OCI-LY7 (cell line): ENCODE measurements around the gene JAK3. TPM values are rescaled to one million over a fixed set of nuclear protein-coding genes. Genes with fewer than 3 reads are reported as not detected.

Experiments used
- BruUV-seq: library from RNA; stranded (reverse); fragments of 400-500 nt; replicated peaks from 2 replicates; lab custom pipeline; 2021; lab: Mats Ljungman, UMichigan
- CTCF ChIA-PET: fragments of 300-600 bp; sonication (Branson Sonifier 250); formaldehyde crosslinking; loops from one replicate; lab custom pipeline; 2022; ENCODE audit warnings: antibody characterized with exemption; ENCODE audit not compliant: unreplicated experiment; lab: Charles Lee
- POLR2A ChIA-PET: fragments of 300-600 bp; sonication (Branson Sonifier 250); formaldehyde crosslinking; loops from one replicate; lab custom pipeline; 2022; ENCODE audit warnings: antibody characterized with exemption; lab: Charles Lee
- DNase-seq: peaks from one replicate; pipeline ENCODE4 v3.0.0-alpha.2; 2015; ENCODE audit warnings: low spot score
- H2AFZ ChIP-seq: fragments of 200-600 bp; sonication (generic), shearing (Covaris generic); 2 replicates; pipeline ENCODE4 v1.6.1; 2014; ENCODE audit warnings: mild to moderate bottlenecking, antibody characterized with exemption, low read length, moderate library complexity
- H3K27ac ChIP-seq: fragments of 200-600 bp; sonication (generic); 2 replicates; pipeline ENCODE4 v1.5.1; 2014; ENCODE audit warnings: mixed run types, low read depth, mild to moderate bottlenecking, moderate library complexity, low read length, inconsistent platforms; ENCODE audit not compliant: poor library complexity, severe bottlenecking
- H3K36me3 ChIP-seq: fragments of 200-600 bp; sonication (generic); 2 replicates; pipeline ENCODE4 v1.6.1; 2014; ENCODE audit warnings: mild to moderate bottlenecking, antibody characterized with exemption, low read length, moderate library complexity, mixed read lengths; ENCODE audit not compliant: insufficient read depth
- H3K4me1 ChIP-seq: fragments of 200-600 bp; sonication (generic); 2 replicates; pipeline ENCODE4 v1.5.1; 2014; ENCODE audit warnings: mild to moderate bottlenecking, low read length; ENCODE audit not compliant: insufficient read depth, poor library complexity, severe bottlenecking
- H3K4me2 ChIP-seq: fragments of 200-600 bp; sonication (generic); 2 replicates; pipeline ENCODE4 v1.6.1; 2014; ENCODE audit warnings: mild to moderate bottlenecking, low read length
- H3K4me3 ChIP-seq: fragments of 200-600 bp; sonication (generic); 2 replicates; pipeline ENCODE4 v1.5.1; 2014; ENCODE audit warnings: mild to moderate bottlenecking, low read depth, low read length; ENCODE audit not compliant: poor library complexity, severe bottlenecking
- H3K79me2 ChIP-seq: fragments of 200-600 bp; sonication (generic); 2 replicates; pipeline ENCODE4 v1.6.1; 2016; ENCODE audit warnings: low read depth, mild to moderate bottlenecking, low read length, moderate library complexity, mixed read lengths; ENCODE audit not compliant: insufficient read depth
- H3K9me2 ChIP-seq: fragments of 200-600 bp; sonication (generic); 2 replicates; pipeline ENCODE4 v1.6.1; 2016; ENCODE audit warnings: mild to moderate bottlenecking, low read length, mixed read lengths; ENCODE audit not compliant: insufficient read depth
- H3K9me3 ChIP-seq: fragments of 200-600 bp; sonication (generic); 2 replicates; pipeline ENCODE4 v1.6.1; 2014; ENCODE audit warnings: mild to moderate bottlenecking, mixed run types, low read length, mixed read lengths
- H4K20me1 ChIP-seq: fragments of 200-600 bp; sonication (generic); 2 replicates; pipeline ENCODE4 v1.6.1; 2014; ENCODE audit warnings: mild to moderate bottlenecking, antibody characterized with exemption, low read length, moderate library complexity, mixed read lengths; ENCODE audit not compliant: insufficient read depth
- CTCF ChIP-seq: fragments of 200-600 bp; sonication (generic); conservative IDR thresholded peaks from 2 replicates; pipeline ENCODE4 v1.5.1; 2014; ENCODE audit warnings: mild to moderate bottlenecking, antibody characterized with exemption, low read length, moderate library complexity, mixed read lengths
- EZH2phosphoT487 ChIP-seq: fragments of 200-600 bp; sonication (generic); IDR thresholded peaks from 2 replicates; pipeline ENCODE4 v1.6.1; 2018; ENCODE audit warnings: low read depth, borderline replicate concordance, mild to moderate bottlenecking, mixed run types, antibody characterized with exemption, low read length, moderate library complexity, mixed read lengths
- intact Hi-C: fragments of 100-400 bp; cut with micrococcal nuclease; formaldehyde crosslinking; loops from one replicate; pipeline ENCODE4 v1.10.0; 2022; ENCODE audit not compliant: unreplicated experiment
- total RNA-seq, 2 experiments: library from RNA; depleted of rRNA in 1 of 2; stranded (reverse); fragments of >200 nt in 1 of 2; shearing (Covaris generic) in 1 of 2; gene quantifications; 2 replicates each; pipeline ENCODE4 v1.2.3, GENCODE V29; 2014 to 2022

The JAK3 gene
- total RNA-seq, 2 experiments from 2014 or later, result 14.0 to 25.3 TPM

DNA sequence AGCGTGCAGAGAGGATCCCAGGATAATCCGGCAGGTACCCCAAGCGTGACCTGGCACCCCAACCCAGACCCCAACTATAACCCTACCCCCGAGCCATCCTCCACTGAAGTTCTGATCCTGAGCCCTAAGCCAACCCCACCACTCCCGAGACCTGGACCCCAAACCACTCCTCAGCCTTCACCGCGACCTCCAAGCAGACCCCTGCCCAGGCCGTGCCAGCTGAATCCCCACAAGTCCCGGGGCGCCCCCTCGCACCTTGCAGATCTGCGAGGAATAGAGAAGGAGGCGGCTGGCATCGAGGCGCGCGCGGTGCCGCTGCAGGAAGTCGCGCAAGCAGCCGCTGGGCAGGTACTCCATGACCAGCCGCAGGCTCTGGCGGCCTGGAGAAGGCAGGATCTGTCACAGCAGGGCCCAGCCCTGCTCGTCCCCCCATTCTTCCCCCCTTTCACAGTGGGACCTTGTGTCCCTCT is 16.3 kb downstream of the JAK3 start:
- intact Hi-C loops, result no loop called here
- Histone ChIP-seq H3K79me2 (no peaks in the 10 kb centered on the region), H3K9me3 (no peaks in the 10 kb centered on the region), H3K4me3 (no peak overlapping the region), H3K27ac (no peak overlapping the region), H2AFZ (no peak overlapping the region), H4K20me1 (no peaks in the 10 kb centered on the region), H3K36me3 (peaks cover 17% of the 10 kb centered on the region), H3K9me2 (no peaks in the 10 kb centered on the region), H3K4me2 (no peak overlapping the region), H3K4me1 (no peaks in the 10 kb centered on the region)
- ChIA-PET POLR2A (no interaction called here), CTCF (no interaction called here)
- no peak for DNase-seq
- no TSS peak for BruUV-seq
- TF ChIP-seq EZH2phosphoT487 (no peak), CTCF (no peak)

GRCh38 chr19:17830567-17831418 is 17.0 kb downstream of the JAK3 start:
- no peaks in the 10 kb centered on the region for H3K9me3 ChIP-seq
- TF ChIP-seq CTCF, result no peak
- no peak for TF ChIP-seq EZH2phosphoT487
- intact Hi-C loops, result no loop called here
- H2AFZ ChIP-seq, result no peak overlapping the region
- H3K4me2 ChIP-seq, result no peak overlapping the region
- no peaks in the 10 kb centered on the region for H3K9me2 ChIP-seq
- H3K27ac ChIP-seq, result no peak overlapping the region
- ChIA-PET POLR2A (interaction anchor here (0.6 kb wide), 1 partner anchor 15 kb away, joined by 3 read pairs; no protein-coding TSS in a partner anchor), CTCF (interaction anchor here (0.8 kb wide), 1 partner anchor 29 kb away, joined by 21 read pairs; no protein-coding TSS in a partner anchor)
- H3K4me3 ChIP-seq, result no peak overlapping the region
- no peaks in the 10 kb centered on the region for H4K20me1 ChIP-seq
- peak; percentile 63 for DNase-seq
- H3K36me3 ChIP-seq, result peaks cover 17% of the 10 kb centered on the region
- BruUV-seq, result no TSS peak
- H3K4me1 ChIP-seq, result no peaks in the 10 kb centered on the region
- no peaks in the 10 kb centered on the region for H3K79me2 ChIP-seq
